NCI-H1105 treated with DMSO at 0.1 percent for 48 hours (cell line): ENCODE measurements around the gene NPTXR.

Experiments
- DNase-seq: peaks from one replicate; lab custom pipeline; 2025; lab: John Stamatoyannopoulos, UW

NPTXR gene

DNA sequence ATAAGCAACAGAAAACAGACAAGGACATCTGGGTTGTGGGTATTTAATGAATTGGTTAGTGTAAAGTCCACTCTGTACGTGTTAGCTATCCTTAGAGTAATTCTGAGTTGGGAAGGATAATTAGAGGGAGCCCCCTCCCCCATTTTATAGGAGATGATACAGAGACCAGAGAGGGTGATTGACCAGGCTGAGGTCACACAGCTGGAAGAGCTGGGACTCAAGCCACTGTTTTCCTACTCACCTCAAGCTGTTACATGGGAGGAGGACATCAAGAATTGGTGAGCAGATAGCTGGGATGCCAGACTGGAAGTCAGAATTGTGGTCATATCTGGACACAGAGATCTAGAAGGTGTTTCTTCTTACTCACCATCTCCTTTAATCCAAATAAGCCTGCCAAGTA is 8.7 kb upstream of the NPTXR start:
- DNase-seq: no peak

DNA sequence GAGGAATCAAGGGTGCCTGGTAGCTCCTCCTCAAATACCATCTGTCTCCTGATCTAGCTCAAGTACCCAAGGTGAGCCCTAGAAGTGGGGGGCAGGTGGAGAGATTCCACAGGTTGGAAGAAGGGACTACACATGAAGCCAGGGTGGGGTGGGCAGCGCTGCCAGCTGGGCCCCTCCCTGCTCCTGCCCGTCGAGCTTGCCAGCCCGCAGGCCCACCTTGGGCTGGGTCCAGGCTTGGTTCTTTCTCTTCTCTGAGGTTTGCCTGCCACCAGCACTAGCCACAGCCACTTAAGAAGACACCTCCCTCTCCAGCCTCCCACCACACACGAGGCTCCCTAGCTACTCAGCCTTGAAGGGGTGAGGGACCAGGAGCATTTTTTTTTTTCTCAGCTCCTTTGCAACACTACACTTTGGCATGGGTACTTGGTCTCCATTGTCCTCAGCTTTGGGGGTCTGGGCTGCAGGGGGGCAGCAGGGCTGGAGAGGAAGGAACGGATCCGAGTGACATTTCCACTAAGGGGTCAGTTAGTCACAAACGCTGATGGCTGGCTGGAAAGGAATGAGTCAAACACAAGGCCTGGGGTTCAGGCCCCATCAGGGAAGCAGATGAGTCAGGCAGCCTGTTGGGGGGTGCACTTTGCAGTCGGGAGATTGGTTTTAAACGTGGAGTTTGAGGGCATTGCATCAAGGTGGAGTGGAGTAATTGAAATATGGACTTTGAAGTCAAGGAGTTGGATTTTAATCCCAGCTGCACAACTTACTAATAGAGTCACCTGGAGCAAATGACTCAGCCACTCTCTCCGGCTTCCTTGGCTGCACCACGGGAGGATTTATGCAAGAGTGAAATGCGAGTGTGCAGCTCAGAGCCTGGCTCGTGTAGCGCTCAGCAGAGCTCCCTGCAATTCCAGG is 7.4 kb upstream of the NPTXR start:
- DNase-seq: no peak

DNA sequence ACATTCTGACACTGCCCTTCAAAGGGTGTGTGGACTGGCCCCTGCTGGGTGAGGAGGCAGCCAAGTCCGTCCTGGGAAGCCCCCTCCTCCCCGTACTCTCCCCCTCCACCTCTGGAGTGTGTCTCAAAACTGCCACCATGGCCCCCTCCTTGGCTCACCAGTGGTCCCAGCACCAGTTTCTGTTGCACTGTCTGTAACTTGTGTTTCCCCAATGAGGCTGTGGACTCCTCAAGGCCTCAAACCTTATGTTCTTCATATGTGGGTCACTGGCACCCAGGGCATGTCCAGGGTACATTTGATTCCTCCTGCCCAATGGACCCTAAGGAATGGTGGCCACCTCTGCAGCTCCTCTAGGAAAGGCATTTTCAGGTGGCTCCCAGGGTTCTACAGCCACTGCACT is 6.6 kb upstream of the NPTXR start:
- DNase-seq: no peak

DNA sequence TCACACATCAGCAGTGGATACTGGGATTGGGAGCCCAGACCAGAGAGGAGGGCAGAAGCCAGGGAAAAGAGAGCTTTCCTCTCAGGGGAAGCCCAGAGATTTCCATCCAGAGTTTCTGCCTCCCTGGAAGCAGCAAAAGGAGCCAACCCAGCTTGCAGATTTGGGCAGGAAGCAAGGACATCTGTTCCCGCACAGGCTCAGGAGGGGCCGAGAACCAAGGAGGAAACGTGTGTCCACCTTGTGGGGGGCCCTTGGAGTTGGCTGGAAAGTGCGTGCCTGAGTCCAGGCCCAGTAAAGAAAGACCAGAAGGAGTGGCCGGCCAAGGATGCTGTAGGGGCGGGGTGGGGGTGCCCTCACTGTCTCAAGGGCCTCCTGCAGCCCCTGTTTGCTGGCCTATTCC is 6.0 kb upstream of the NPTXR start:
- no peak for DNase-seq

DNA sequence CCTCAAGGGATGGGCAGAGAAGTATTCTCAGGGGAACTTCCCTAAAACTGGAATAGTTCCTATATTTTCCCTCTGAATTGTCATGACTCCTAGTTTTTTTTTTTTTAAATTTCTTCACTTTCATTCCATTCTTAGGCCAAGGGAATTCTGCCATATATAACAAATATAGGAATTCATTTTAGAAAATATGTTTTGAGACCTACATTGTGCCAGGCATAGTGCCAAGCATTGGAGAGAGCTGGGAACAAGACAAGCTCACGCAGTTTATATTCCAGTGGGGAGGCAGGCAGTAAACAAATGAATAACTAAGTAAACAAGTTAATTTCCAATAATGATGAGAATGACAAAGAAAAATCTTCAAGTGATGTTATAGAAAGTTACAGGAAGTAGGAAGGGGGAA is 2.6 kb upstream of the NPTXR start:
- DNase-seq: no peak

- no peak for DNase-seq
These were observed 1.3 kb upstream of the NPTXR start for GRCh38 chr22:38845004-38845740.

DNA sequence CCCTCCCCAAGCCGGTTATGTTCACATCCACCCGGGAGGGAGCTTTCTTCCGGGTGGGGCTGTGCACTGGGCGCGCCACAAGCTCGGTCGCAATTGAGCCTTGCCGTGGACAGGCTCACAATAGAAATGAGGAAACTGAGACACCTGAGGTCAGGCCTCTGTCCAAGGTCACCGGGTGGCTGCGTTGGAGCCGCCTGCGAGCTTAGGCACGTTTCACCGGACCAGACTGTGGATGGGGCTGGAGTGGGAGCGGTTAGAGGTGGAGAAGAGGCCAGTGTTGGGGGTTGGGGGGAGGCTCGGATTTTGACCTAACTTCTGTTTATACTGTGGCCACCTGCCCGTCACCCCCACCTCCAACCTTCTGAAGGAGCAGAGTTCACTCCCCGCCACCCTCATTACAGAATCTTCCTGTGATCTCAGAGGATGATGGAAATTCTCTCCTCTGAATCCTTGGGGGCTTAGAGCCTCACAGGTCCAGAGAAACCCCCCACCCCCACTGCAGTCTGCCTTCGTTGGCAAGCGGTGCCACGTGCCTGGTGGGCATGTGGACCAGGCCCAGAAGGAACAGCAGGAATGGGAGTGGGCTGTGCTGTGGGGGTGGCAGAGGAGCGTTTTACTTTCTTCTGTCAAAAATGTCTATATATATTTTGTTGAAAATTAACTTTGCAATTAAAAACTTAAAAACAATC is 631 bp upstream of the NPTXR start:
- DNase-seq: no peak

DNA sequence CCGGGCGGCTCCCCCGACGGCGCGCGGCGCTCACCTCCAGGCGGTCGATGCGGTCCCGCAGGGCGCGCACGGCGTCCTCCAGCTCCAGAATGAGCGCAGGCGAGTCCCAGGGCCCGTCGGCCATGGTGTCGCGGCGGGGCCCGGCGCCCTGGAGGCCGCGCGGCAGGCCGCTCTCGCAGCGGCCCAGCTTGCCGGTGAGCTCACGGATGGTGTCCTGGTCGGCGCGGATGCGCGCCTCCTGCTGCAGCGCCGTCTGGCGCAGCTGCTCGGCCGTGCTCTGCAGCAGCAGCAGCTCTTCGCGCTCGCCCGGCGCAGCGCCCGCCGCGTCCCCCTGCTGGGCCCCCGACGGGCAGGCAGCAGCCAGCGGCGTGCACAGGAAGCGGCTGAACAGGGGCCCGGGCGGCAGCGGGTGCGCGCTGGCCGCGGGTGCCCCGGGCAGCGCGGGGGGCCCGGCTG is 599 bp downstream of the NPTXR start:
- peak; percentile 52 for DNase-seq

DNA sequence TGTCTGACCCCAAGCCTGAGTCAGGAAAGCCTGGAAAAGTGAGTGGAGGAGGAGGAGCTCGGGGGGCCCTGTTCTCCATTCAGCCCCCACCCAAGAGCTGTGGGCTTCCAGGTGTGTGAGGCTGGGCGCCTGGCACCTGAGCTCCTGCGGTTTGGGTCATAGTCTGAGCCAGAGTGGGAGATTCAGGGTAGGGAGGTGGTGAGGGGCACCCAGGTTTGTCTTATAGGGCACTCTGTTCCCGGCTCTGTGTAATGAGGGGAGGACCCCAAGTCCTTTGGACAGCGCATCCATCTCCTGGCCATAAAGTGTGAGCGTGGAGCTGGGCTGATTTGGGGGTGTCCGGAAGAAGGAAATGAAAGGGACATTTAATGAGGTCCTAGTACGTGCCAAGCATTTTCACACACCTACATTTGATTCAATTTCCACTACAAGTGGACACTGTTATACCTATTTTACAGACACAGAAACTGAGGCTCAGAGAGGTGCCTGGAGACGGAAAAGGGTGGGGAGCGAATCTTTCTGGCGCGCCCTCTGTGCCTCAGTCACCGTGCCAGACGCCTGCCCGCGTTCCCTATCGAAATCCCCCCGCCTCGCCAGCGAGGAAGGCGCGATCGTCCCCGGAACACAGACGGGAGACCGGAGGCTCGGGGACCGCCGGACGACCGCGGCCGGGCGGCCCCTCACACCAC is 1.2 kb downstream of the NPTXR start:
- DNase-seq: no peak

- no peak for DNase-seq
These were observed 2.2 kb downstream of the NPTXR start for GRCh38 chr22:38841635-38842034.

DNA sequence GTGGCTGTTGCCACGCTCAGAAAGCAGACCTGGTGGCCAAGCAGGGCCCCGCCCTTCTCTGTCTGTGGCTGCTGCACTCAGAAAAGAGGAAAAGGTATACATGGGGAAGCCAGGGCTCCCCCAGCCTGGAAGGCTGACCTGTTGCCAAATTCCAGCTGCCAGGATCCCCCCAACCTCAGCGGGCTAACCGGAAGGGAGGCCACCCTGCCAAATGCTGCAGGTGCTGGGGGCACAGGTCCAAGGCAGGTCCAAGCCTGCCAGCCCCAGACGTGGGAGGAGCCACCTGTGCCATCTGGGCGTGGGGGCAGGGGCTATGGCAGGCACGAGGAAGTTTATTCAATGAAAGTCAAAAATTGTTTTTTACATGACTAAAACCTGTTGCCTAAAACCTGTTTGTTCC is 2.6 kb downstream of the NPTXR start:
- DNase-seq: peak; percentile 82

DNA sequence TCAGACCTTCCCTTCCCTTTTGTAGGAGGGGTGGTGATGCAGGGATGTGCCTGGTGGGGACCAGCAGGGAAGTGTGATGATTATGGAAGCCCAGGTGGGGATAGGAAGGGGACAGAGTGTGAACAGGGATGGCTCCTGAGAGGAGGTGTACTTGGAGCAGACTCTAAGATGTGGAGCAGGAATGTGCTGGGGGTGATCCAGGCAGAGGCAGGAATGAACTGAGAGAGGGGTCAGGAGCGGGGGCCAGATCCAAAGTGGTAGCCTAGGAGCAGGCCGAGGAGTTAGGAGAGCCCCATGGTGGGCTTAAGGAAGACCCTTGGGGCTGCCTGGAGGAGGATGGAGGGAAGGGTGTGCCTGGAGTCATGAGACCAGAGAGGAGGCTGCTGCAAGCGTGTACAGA is 3.7 kb downstream of the NPTXR start:
- DNase-seq: no peak

DNA sequence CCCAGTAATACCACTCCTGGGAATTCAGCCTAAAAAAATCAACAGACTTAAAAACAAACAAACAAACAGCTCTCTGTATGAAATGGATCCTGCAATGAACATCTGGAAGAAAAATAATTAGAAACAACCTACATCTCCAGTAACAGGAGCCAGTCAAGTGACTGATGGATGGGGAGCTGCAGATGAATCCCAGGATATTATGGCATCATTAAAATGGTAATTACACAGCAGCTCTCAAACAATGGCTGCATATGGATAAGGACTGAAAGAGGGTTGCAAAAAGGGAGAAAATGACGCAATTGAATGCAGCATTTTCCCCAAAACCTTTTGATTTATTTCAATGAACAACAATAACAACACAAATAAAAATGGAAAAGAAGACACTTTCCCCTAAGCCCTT is 4.1 kb downstream of the NPTXR start:
- DNase-seq: peak; percentile 76

DNA sequence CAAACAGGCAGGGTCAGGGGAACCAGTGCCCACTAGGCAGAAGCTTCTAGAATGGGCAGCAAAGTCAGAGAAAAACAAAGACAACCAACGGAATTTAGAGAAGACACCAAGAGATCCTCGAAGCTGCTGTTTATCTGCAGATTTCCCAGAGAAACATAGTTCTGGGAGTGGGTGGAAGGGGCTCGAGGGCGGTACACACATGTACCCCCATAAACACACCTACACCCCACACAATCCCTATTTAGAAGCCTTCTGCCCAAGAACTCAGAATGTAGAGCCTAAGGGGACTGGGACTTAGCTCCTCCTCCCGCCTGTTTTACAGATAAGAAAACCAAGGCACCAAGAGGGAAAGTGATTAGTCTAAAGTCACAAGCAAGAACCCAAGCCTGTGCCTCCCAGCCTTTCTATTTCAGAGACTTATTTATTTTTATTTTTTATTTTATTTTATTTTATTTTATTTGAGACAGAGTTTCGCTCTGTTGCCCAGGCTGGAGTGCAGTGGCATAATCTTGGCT is 6.4 kb downstream of the NPTXR start:
- DNase-seq: no peak

DNA sequence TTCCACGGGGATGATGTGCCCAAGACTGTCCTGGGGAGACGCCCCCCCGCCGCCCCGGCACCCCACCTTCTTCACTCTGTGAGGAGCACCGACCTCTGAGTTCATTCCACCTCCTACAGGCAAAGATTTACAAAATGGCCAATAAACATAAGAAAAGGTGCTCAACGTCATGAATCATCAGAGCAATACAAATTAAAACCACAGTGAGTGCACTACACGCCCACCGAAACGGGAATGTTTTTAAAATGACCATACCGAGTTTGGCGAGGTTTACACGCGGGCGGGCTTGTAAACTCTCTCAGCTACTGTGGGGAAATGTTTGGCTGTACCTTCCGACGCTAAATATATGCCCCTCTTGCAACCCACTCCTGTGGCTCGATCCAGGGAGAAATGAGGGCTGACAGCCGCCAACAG is 7.9 kb downstream of the NPTXR start:
- no peak for DNase-seq

DNA sequence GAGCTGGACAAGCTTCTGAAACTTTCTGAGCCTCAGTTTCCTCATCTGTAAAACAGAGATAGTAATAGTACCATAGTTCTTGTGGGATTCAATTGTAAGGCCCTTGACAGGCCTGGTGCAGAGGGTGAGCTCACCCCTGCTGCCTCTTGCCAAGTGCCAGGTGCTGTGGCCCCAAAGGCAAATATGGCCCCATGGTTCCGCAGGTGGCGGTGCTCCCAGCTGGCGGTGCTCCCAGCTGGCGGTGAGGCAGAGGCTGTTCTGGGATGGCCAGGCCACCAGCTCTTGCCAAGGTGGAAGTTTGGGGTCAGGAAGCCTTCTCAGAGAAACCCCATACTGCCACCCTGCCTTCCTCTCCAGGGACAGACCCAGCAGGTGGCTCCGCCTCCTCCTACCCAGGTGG is 8.8 kb downstream of the NPTXR start:
- no peak for DNase-seq

- DNase-seq: no peak
These were observed 9.4 kb downstream of the NPTXR start for GRCh38 chr22:38834215-38834953.

DNA sequence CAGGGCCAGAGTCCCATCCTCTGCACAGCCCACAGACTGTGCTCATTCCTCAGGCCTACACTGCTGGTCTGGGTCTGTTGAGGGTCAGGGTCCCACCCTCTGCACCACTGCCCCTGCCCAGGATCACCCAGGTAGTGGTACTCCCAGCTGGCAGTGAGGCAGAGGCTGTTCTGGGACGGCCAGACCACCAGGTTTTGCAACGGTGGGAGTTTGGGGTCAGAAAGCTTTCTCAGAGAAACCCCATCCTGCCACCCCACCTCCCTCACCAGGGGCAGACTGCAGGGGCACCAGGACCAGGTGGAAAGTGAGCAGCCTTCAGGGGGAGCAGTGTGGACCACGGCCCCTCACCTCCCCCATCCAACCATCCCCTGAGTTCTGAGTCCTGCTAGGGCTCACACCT is 10.8 kb downstream of the NPTXR start:
- DNase-seq: no peak

- DNase-seq: peak; percentile 73
These were observed 11.5 kb downstream of the NPTXR start for GRCh38 chr22:38832005-38832978.
